GM23338 (cell line): ENCODE data around the gene LHX3. TPM values are rescaled to one million over a fixed set of nuclear protein-coding genes. Genes with fewer than 3 reads are reported as not detected.

Experiments
- ATAC-seq: fragments of 200-7000 bp; cut with Tn5 transposase; 3 replicates; pipeline ENCODE4 v1.9.1; 2020
- DNase-seq: peaks from one replicate; pipeline ENCODE4 v3.0.0-alpha.2; 2015; ENCODE audit warnings: low spot score
- H2AFZ ChIP-seq: fragments of 200-600 bp; sonication (generic); 2 replicates; pipeline ENCODE4 v1.8.0; 2016; ENCODE audit warnings: antibody characterized with exemption, mild to moderate bottlenecking, moderate library complexity
- H3F3A ChIP-seq: fragments of 200-600 bp; sonication (generic); replicated peaks from 2 replicates; pipeline ENCODE4 v1.8.0; 2017; ENCODE audit warnings: antibody characterized with exemption, mixed run types, low read depth
- H3K27ac ChIP-seq: fragments of 200-600 bp; sonication (generic); 2 replicates; pipeline ENCODE4 v1.6.1; 2016; ENCODE audit warnings: low read depth
- H3K27me3 ChIP-seq: fragments of 200-600 bp; sonication (generic); 2 replicates; pipeline ENCODE4 v1.8.0; 2016; ENCODE audit warnings: mild to moderate bottlenecking, mixed run types, moderate library complexity; ENCODE audit not compliant: insufficient read depth
- H3K36me3 ChIP-seq: fragments of 200-600 bp; sonication (generic); 2 replicates; pipeline ENCODE4 v1.8.0; 2016; ENCODE audit warnings: mild to moderate bottlenecking; ENCODE audit not compliant: insufficient read depth
- H3K4me1 ChIP-seq: fragments of 200-600 bp; sonication (generic); 2 replicates; pipeline ENCODE4 v1.8.0; 2016; ENCODE audit warnings: mild to moderate bottlenecking, moderate library complexity; ENCODE audit not compliant: insufficient read depth
- H3K4me2 ChIP-seq: fragments of 200-600 bp; sonication (generic); 2 replicates; pipeline ENCODE4 v1.7.1; 2017; ENCODE audit warnings: mixed run types
- H3K4me3 ChIP-seq: fragments of 200-600 bp; sonication (generic); 2 replicates; pipeline ENCODE4 v1.6.1; 2016; ENCODE audit warnings: mixed run types
- H3K79me2 ChIP-seq: fragments of 200-600 bp; sonication (generic); replicated peaks from 2 replicates; pipeline ENCODE4 v1.8.0; 2017; ENCODE audit warnings: mild to moderate bottlenecking; ENCODE audit not compliant: insufficient read depth
- H3K9me2 ChIP-seq: fragments of 200-600 bp; sonication (generic); 2 replicates; pipeline ENCODE4 v1.8.0; 2017; ENCODE audit not compliant: insufficient read depth
- H4K20me1 ChIP-seq: fragments of 200-600 bp; sonication (generic); replicated peaks from 2 replicates; pipeline ENCODE4 v1.8.0; 2017; ENCODE audit warnings: mild to moderate bottlenecking; ENCODE audit not compliant: insufficient read depth
- H3K27ac Mint-ChIP-seq: 2 replicates; pipeline ENCODE4 v1.8.0; 2020; ENCODE audit warnings: inconsistent platforms, mild to moderate bottlenecking, moderate library complexity, mixed read lengths
- H3K27me3 Mint-ChIP-seq: 3 replicates; pipeline ENCODE4 v1.8.0; 2022; ENCODE audit warnings: low read depth, mild to moderate bottlenecking, moderate library complexity, mixed read lengths, inconsistent platforms; ENCODE audit not compliant: insufficient read depth, poor library complexity
- H3K36me3 Mint-ChIP-seq: 3 replicates; pipeline ENCODE4 v1.8.0; 2021; ENCODE audit warnings: low read depth, mild to moderate bottlenecking, inconsistent platforms, moderate library complexity, mixed read lengths
- H3K4me1 Mint-ChIP-seq: 3 replicates; pipeline ENCODE4 v1.8.0; 2020; ENCODE audit warnings: mild to moderate bottlenecking, inconsistent platforms, mixed read lengths
- H3K4me3 Mint-ChIP-seq: 3 replicates; pipeline ENCODE4 v1.8.0; 2021; ENCODE audit warnings: moderate library complexity, mild to moderate bottlenecking, inconsistent platforms, mixed read lengths
- H3K9me3 Mint-ChIP-seq: 3 replicates; pipeline ENCODE4 v1.8.0; 2020; ENCODE audit warnings: moderate library complexity, mild to moderate bottlenecking, inconsistent platforms, mixed read lengths
- CREB1 ChIP-seq: fragments of 250-450 bp; sonication (Bioruptor Pico); IDR thresholded peaks from 2 replicates; pipeline ENCODE4 v1.5.0; 2020; ENCODE audit warnings: low read depth, mild to moderate bottlenecking, moderate library complexity
- EZH2 ChIP-seq: fragments of 200-600 bp; sonication (generic); IDR thresholded peaks from one replicate; pipeline ENCODE4 v1.8.0; 2017; ENCODE audit warnings: antibody characterized with exemption, mild to moderate bottlenecking, low read depth; ENCODE audit not compliant: unreplicated experiment
- EZH2phosphoT487 ChIP-seq: fragments of 200-600 bp; sonication (generic); IDR thresholded peaks from one replicate; pipeline ENCODE4 v1.8.1; 2018; ENCODE audit warnings: antibody characterized with exemption; ENCODE audit not compliant: unreplicated experiment
- JUNB ChIP-seq: IDR thresholded peaks from one replicate; pipeline ENCODE4 v1.6.1; 2016; ENCODE audit warnings: antibody characterized with exemption; ENCODE audit not compliant: unreplicated experiment
- NANOG ChIP-seq: IDR thresholded peaks from 2 replicates; pipeline ENCODE4 v1.6.1; 2016; ENCODE audit warnings: antibody characterized with exemption, borderline replicate concordance
- POLR2AphosphoS5 ChIP-seq: IDR thresholded peaks from 2 replicates; pipeline ENCODE4 v1.6.1; 2016; ENCODE audit warnings: antibody characterized with exemption, low read depth
- STAT1 ChIP-seq: IDR thresholded peaks from one replicate; pipeline ENCODE4 v1.6.1; 2016; ENCODE audit warnings: antibody characterized with exemption; ENCODE audit not compliant: unreplicated experiment
- ZNF114 ChIP-seq: fragments of 250-450 bp; sonication (Bioruptor Pico); IDR thresholded peaks from 2 replicates; pipeline ENCODE4 v1.5.0; 2020; ENCODE audit warnings: mild to moderate bottlenecking, moderate library complexity
- polyA plus RNA-seq: library from polyadenylated mRNA; unstranded; fragments of >200 nt; fragmentation: Nextera tagmentation; extraction: Ambion mirVana; gene quantifications from 2 replicates; pipeline ENCODE4 v1.2.1, GENCODE V29; 2016
- total RNA-seq: library from RNA; depleted of rRNA; stranded (reverse); fragments of >200 nt; shearing (Covaris generic); gene quantifications from 2 replicates; pipeline ENCODE4 v1.2.3, GENCODE V29; 2014
- TF ChIP-seq, protein P1 (sequence below): IDR thresholded peaks from 2 replicates; pipeline ENCODE4 v1.6.1; 2016; ENCODE audit warnings: antibody characterized with exemption
- TF ChIP-seq, protein P2 (sequence below), 2 experiments: fragments of 200-600 bp in 1 of 2; sonication (generic) in 1 of 2; conservative IDR thresholded peaks; 2 replicates each; pipeline versions ENCODE4 v1.5.1 to v1.6.1; 2016 to 2017; ENCODE audit warnings: antibody characterized with exemption in 2 of 2, low read depth in 2 of 2, mild to moderate bottlenecking in 2 of 2, moderate library complexity in 1 of 2

The LHX3 gene
- total and polyA plus RNA-seq, 2 experiments from 2014 or later: 0.08 TPM; not detected in 1

DNA sequence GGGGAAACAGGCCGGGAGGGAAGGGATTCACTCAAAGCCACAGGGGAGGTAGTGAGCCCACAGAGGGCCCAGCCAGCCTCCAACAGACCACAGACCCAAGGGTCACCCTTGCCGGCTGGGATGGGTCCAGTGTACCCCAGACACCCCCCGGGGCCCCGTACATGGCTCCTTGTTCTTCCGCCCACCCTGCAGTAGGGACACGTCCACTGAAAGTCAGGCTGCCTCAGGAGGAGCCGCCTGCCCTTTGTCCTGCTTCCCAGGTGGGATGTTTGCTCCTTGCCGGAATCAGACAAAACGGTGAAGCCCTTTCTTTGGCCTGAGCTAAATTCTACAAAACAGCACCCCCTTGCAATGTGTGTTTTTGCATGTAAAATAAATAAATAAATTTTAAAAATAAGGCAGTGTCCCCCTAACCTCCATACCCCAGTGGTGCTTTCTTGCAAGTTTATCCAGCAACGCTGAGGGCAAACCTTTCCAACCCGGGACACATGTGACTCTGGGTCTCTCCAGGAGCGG is 25.8 kb downstream of the LHX3 start:
- no peak overlapping the region for H3K27ac ChIP-seq
- H3K27ac Mint-ChIP-seq: no peak overlapping the region

DNA sequence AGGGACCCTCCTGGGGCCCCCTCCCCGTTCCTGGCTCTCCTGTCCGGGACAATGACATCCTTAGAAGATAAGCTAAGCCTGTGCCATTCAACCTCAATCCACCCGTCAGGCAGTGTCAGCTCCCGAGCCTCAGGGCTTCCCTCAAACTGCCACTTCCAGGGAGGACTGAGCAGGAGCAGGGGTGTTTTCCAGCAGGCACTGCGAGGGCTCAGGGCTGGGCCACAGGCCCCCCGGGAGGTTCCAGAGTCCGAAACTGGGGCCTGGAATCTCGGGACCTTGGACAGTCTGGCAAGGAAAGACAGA is 26.2 kb downstream of the LHX3 start:
- H3K9me2 ChIP-seq: no peaks in the 10 kb centered on the region
- no peaks in the 10 kb centered on the region for H3K79me2 ChIP-seq
- Mint-ChIP-seq H3K9me3 (no peaks in the 10 kb centered on the region), H3K4me3 (no peak overlapping the region), H3K27me3 (peaks cover 10% of the 10 kb centered on the region), H3K27ac (no peak overlapping the region), H3K36me3 (no peaks in the 10 kb centered on the region), H3K4me1 (peaks cover 5% of the 10 kb centered on the region; the same call in 2 of the 3 replicates)
- no peaks in the 10 kb centered on the region for H4K20me1 ChIP-seq
- H3K4me3 ChIP-seq: no peak overlapping the region
- H3K27me3 ChIP-seq: no peaks in the 10 kb centered on the region
- 0 out of 2 replicates have a peak overlapping the region, but pooled peaks have one; percentile 5 for H2AFZ ChIP-seq
- H3K4me2 ChIP-seq: no peak overlapping the region
- DNase-seq: no peak
- H3K27ac ChIP-seq: no peak overlapping the region
- peak; percentile 27 for ATAC-seq
- no peaks in the 10 kb centered on the region for H3F3A ChIP-seq
- no peaks in the 10 kb centered on the region for H3K4me1 ChIP-seq
- no peaks in the 10 kb centered on the region for H3K36me3 ChIP-seq
- TF ChIP-seq, protein P1, sequence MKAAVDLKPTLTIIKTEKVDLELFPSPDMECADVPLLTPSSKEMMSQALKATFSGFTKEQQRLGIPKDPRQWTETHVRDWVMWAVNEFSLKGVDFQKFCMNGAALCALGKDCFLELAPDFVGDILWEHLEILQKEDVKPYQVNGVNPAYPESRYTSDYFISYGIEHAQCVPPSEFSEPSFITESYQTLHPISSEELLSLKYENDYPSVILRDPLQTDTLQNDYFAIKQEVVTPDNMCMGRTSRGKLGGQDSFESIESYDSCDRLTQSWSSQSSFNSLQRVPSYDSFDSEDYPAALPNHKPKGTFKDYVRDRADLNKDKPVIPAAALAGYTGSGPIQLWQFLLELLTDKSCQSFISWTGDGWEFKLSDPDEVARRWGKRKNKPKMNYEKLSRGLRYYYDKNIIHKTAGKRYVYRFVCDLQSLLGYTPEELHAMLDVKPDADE: no peak
- TF ChIP-seq JUNB: no peak
- no peak for TF ChIP-seq CREB1 (CRISPR knock-in tag)
- TF ChIP-seq STAT1: no peak
- TF ChIP-seq EZH2phosphoT487: no peak
- TF ChIP-seq ZNF114 (CRISPR knock-in tag): no peak
- TF ChIP-seq NANOG: no peak
- no peak for TF ChIP-seq EZH2
- no peak for TF ChIP-seq POLR2AphosphoS5

More for the DNA sequence above, 25.8 kb downstream of the LHX3 start:
- Mint-ChIP-seq H3K4me3 (no peak overlapping the region), H3K27me3 (peaks cover 8% of the 10 kb centered on the region), H3K36me3 (no peaks in the 10 kb centered on the region), H3K4me1 (peaks cover 5% of the 10 kb centered on the region; the same call in 2 of the 3 replicates), H3K9me3 (no peaks in the 10 kb centered on the region)
- Histone ChIP-seq H3K4me2 (no peak overlapping the region), H3F3A (no peaks in the 10 kb centered on the region), H3K9me2 (no peaks in the 10 kb centered on the region), H2AFZ (no peak overlapping the region), H3K79me2 (no peaks in the 10 kb centered on the region), H3K36me3 (no peaks in the 10 kb centered on the region), H3K4me1 (no peaks in the 10 kb centered on the region), H3K27me3 (no peaks in the 10 kb centered on the region), H4K20me1 (no peaks in the 10 kb centered on the region), H3K4me3 (no peak overlapping the region)
- ATAC-seq: peak; percentile 36
- TF ChIP-seq ZNF114 (CRISPR knock-in tag) (no peak), CREB1 (CRISPR knock-in tag) (no peak), STAT1 (no peak), EZH2 (no peak), POLR2AphosphoS5 (no peak), NANOG (no peak)
- TF ChIP-seq, protein P1: no peak
- TF ChIP-seq, protein P2, sequence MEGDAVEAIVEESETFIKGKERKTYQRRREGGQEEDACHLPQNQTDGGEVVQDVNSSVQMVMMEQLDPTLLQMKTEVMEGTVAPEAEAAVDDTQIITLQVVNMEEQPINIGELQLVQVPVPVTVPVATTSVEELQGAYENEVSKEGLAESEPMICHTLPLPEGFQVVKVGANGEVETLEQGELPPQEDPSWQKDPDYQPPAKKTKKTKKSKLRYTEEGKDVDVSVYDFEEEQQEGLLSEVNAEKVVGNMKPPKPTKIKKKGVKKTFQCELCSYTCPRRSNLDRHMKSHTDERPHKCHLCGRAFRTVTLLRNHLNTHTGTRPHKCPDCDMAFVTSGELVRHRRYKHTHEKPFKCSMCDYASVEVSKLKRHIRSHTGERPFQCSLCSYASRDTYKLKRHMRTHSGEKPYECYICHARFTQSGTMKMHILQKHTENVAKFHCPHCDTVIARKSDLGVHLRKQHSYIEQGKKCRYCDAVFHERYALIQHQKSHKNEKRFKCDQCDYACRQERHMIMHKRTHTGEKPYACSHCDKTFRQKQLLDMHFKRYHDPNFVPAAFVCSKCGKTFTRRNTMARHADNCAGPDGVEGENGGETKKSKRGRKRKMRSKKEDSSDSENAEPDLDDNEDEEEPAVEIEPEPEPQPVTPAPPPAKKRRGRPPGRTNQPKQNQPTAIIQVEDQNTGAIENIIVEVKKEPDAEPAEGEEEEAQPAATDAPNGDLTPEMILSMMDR (conservative IDR thresholded peaks at IDR 0.05; ENCODE audit: low read depth in 2 of 2): no peak
- no peak for DNase-seq
